ENCODE results near the gene MEIS3.

The MEIS3 gene

DNA sequence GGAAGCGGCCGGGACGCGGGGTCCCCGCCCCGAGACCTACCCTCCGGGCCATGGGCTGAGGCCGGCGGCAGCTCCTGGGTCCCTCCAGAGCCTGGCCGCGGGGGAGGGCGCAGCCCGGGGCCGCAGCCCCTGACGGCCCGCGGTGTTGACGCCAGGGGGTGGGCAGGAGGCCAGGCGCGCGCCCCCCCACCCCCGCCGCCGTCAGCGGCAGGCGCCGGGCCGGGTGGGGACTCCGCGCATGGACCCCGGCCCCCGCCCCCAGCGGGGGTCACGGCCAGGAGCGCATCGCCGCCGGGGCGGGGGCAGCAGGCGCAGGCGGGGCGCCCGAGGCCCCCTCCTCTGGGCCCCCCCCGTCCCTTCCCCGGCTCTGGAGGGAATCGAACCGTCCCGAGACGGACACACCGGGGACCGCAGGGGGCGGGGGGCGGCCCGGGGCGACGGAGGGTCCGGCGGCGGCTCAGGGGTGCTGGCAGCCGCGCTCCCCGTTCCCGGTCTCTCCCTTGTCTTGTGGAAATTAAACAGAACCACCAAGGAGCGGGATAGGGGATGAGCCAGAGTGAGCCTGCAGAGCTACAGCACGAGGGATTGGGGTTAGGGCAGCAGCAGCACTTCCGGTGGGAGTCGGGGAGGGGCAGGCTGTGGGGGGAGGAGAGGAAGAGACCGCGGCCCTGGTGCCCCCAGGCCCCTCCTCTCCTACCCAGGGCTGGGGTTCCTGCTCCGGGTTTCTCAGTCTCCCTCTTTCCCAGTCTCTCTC lies at the start of gene MEIS3:
MEIS3 (minus strand) TSS at position 498 of the 754 bp plus-strand sequence; CDS start at position 52, 446 bp downstream.
- no peak for DNase-seq

DNA sequence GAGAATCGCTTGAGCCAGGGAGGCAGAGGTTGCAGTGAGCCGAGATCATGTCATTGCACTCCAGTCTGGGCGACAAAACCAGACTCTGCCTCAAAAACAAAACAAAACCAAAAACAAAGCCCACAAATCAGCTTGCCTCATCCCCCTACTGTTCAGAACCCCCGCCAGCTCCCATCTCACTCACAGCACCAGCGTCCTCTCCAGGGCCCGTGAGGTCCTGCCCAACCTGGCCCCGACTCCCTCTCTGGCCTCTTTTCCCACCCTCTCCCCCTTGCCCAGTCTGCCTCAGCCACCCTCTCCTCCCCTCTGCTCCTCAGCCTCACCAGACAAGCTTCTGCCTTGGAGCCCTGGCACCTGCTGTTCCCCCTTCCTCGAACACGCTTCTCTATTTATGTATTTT lies 48.6 kb upstream of the MEIS3 start:
- DNase-seq = no peak

- no peak for DNase-seq
These were observed 46.6 kb upstream of the MEIS3 start for GRCh38 chr19:47465957-47466356.

GRCh38 chr19:47464675-47465419 lies 45.5 kb upstream of the MEIS3 start:
- no peak for DNase-seq

- no peak for DNase-seq
These were observed 42.5 kb upstream of the MEIS3 start for GRCh38 chr19:47461876-47462275.

DNA sequence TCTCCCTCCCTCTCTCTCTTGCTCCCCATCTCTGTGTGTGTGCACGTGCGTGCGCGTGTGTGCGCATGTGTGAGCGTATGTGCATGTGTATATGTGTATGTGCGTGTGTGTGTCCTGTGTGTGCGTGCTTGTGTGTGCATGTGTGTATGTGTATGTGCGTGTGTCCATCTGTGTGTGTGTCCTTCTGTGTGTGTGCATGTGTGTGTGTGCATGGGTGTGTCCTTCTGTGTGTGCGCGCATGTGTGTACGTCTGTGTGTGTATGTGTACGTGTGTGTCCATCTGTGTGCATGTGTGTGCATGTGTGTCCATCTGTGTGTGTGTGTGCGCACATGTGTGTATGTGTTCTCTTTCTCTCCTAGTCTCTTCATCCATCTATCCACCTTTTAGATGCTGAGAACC lies 40.1 kb upstream of the MEIS3 start:
- no peak for DNase-seq

- no peak for DNase-seq
These were observed 39.3 kb upstream of the MEIS3 start for GRCh38 chr19:47458672-47459071.

- DNase-seq = no peak
These were observed 37.6 kb upstream of the MEIS3 start for GRCh38 chr19:47456721-47457474.

DNA sequence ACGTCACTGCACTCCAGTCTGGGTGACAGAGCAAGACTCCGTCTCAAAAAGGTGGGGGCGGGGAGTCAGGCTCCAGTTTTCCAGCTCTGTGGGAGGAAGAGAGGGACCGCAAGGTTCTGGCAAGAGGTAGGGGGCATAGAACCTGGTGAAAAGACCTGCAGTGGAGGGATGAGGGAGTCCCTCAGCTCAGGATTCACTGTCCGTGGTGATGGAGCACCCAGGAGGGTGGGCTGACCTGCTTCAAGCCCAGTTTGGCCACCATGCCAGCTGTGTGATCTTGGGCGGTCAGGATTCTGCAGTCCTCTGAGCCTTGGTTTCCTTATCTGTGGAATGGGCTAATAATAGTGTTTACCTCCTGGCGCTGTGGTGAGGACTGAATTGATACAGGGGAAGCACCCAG lies 31.2 kb upstream of the MEIS3 start:
- no peak for DNase-seq

- DNase-seq = no peak
These were observed 29.0 kb upstream of the MEIS3 start for GRCh38 chr19:47448360-47448727.

- peak; percentile 42 for DNase-seq
These were observed 28.4 kb upstream of the MEIS3 start for GRCh38 chr19:47447470-47448359.

DNA sequence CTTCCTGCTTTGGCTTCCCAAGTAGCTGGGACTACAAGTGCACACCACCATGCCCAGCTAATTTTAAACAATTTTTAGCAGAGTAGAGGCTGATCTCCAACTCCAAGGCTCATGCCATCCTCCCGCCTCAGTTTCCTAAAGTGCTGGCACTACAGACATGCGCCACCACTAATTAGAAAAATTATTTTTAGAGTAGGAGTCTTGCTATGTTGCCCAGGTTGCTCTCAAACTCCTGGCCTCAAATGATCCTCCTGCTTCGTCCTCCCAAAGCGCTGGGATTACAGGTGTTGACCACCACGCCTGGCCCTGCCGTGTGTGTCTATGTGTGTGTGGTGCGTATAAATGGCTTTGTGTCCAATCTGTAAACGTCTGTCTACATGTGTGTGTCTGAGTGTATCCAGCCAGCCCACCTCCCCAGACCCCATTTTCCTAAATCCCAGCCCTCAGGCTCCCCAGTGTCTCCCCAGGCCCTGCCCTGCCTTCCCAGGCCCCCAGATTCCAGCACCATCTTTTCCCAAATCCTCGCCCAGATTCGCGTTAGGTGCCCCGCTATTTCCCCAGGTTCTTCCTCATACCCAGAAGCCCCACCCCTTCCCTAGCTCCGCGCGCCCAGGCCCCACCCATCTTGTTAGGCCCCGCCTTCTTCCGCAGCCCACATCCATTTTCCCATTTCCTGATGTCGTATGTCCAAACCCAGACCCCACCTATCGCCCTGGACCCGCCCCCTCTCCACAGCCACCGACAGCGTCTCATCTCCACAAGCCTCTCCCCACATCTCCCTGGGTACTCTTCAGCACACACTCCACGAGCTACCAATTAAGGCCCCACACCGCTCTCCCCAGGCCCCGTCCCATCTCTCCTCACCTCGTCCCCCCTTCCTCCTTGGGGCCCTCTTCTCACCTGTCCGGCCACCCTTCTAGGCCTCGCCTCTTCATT lies 27.5 kb upstream of the MEIS3 start:
- peak; percentile 36 for DNase-seq

DNA sequence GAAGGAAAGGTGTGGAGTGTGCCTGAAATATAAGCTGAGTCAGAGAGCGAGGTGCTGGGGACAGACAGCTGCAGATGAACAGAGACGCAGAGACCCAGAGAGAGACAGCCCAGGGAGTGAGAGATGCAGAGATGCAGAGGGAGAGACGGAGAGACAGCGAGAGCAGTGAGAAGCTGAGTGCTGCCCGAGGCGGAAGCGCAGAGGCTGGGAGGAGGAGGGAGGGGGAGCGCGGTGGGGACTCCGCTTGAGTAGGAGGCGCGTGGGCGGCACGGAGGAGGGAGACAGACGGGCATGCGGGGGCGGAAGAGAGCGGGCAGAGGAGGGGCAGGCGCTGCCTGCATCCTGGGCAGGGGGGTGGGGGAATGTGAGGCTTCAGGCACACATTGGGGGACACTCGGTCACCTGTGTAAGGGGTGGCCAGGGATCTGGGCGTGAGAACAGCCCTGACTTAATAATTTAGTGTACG lies 26.6 kb upstream of the MEIS3 start:
- DNase-seq = peak; percentile 79

GRCh38 chr19:47445527-47445926 lies 26.2 kb upstream of the MEIS3 start:
- no peak for DNase-seq

DNA sequence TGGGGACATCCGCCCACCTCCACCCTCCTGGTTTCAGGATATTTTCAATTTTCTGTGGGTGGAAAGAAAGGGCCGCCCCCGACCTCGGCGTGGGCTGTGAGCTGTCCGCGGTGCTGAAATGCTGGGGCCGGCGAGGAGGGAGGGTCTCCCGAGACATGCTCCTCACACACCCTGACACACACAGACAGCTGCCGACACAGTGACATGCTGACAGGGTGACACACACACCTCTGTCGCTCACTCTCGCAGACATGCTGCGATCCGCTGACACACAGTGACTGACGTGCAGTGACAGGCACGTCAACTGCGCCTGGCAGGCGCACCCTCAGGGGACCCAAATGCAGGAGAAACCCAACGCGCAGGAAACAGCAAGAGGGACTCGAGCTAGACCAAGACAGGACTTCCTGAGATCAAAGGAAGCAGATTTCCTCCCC lies 25.1 kb upstream of the MEIS3 start:
- DNase-seq = peak; percentile 37

- no peak for DNase-seq
These were observed 24.0 kb upstream of the MEIS3 start for GRCh38 chr19:47443331-47443730.

DNA sequence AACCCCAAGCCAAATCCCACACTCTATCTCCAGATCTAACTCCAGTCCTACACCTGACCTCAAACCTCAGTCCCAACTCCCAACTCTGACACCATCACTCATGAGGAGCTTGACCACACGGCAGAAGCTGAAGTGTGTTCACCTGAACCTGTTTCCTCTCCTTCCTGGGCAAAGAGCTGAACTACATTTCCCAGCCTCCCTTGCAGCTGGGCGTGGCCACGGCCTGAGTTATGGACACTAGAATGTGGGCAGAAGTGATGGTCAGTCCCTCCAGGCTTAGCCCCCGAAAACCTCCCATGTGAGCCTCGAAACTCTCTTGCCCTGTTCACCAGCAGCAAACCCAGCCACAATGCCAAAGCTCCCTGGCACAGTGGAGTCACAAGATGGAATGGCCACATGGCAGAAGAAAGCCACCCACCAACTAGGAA lies 19.5 kb upstream of the MEIS3 start:
- no peak for DNase-seq

DNA sequence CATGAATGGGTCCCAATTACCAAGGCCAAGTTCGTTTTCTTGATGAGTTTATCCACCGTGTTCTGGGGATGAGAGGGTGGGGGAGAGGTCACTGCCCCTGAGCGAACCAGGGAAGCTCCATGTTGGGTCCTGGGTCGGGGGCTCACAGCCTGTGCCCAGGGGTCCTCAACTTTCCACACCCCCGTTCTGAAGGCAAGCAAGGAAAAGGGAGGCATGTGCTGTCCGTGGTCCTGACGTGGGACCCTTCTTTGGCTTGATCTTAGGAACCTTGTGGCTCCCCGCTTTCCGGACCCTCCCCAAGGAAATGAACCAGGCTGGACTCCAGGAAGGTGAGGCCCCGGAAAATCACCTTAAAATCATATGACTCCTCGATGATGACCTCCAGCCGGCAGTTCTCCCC lies 18.2 kb upstream of the MEIS3 start:
- no peak for DNase-seq

DNA sequence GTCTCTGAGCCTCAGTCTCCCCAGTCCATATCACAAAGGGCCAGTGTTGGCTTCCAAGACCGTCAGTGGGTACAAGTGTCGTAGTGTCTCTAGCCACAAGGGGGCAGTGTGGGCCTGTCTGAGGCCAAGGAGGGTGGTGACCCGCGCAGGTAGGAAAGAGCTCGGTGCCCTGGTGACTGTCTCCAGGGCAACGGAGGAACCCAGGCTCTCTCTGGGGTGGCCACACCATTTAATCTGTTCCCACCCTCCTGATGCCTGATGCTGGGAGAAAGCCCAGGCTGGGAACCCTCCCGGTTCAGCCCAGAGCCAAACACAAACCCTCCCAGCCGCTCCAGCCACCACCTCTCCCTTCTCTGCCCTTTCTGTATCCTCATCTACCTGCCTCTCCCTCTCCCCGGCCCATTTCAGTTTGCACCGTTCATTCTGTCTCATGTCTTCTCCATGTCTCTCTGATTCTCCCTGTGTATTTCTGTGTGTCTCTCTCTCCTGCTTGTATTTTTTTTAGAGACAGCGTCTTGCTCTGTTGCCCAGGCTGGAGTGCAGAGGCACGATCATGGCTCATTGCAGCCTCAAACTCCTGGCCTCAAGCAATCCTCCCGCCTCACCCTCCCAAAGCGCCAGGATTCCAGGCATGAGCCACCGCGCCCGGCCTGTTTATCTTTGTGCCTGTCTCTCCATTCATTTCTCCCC lies 17.5 kb upstream of the MEIS3 start:
- peak; percentile 88 for DNase-seq

GRCh38 chr19:47435883-47436417 lies 16.6 kb upstream of the MEIS3 start:
- no peak for DNase-seq
